Nephron progenitor cell (in vitro differentiated cells): ENCODE measurements around the gene EXOSC10.

Experiments used
- DNase-seq: peaks from one replicate; pipeline ENCODE4 v3.0.0; 2021
- H3K27ac Mint-ChIP-seq: 2 replicates; pipeline ENCODE4 v1.8.0; 2021; ENCODE audit warnings: mild to moderate bottlenecking, moderate library complexity, mixed read lengths
- H3K27me3 Mint-ChIP-seq: 2 replicates; pipeline ENCODE4 v1.8.0; 2021; ENCODE audit warnings: mild to moderate bottlenecking, low read depth, mixed read lengths; ENCODE audit not compliant: poor library complexity
- H3K36me3 Mint-ChIP-seq: 2 replicates; pipeline ENCODE4 v1.8.0; 2021; ENCODE audit warnings: low read depth, mixed read lengths
- H3K4me1 Mint-ChIP-seq: 2 replicates; pipeline ENCODE4 v1.8.0; 2021; ENCODE audit warnings: mixed read lengths
- H3K4me3 Mint-ChIP-seq: 2 replicates; pipeline ENCODE4 v1.8.0; 2021; ENCODE audit warnings: mild to moderate bottlenecking, moderate library complexity, mixed read lengths
- H3K9me3 Mint-ChIP-seq: 2 replicates; pipeline ENCODE4 v1.8.0; 2021; ENCODE audit warnings: mild to moderate bottlenecking, moderate library complexity, mixed read lengths
- TF ChIP-seq, protein P1 (sequence below): fragments of 200-600 bp; sonication (generic); IDR thresholded peaks from 2 replicates; pipeline ENCODE4 v1.5.0; 2021; ENCODE audit warnings: antibody characterized with exemption

Gene EXOSC10

DNA sequence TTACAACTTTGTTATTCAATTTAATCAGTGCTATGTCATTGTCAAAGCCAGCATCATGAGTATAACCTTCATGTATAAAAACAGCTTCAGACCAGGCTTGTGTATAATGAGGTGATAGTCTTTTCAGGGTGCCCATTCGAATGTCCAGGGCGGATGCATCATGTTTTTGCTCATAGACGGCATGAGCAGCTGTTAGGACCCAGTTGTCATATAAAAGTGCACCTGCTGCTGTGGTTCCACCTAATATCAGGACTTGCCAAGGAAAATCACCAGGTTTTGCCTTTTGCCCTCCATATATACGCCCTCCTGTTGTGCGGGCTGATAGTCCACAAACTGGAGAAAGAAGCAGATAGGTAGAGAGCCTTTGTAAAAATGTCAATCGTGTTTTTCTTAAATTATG lies 72.4 kb downstream of the EXOSC10 start:
- TF ChIP-seq, protein P1, sequence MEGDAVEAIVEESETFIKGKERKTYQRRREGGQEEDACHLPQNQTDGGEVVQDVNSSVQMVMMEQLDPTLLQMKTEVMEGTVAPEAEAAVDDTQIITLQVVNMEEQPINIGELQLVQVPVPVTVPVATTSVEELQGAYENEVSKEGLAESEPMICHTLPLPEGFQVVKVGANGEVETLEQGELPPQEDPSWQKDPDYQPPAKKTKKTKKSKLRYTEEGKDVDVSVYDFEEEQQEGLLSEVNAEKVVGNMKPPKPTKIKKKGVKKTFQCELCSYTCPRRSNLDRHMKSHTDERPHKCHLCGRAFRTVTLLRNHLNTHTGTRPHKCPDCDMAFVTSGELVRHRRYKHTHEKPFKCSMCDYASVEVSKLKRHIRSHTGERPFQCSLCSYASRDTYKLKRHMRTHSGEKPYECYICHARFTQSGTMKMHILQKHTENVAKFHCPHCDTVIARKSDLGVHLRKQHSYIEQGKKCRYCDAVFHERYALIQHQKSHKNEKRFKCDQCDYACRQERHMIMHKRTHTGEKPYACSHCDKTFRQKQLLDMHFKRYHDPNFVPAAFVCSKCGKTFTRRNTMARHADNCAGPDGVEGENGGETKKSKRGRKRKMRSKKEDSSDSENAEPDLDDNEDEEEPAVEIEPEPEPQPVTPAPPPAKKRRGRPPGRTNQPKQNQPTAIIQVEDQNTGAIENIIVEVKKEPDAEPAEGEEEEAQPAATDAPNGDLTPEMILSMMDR = no peak
- Mint-ChIP-seq H3K27me3 (peaks cover 2% of the 10 kb centered on the region), H3K27ac (no peak overlapping the region), H3K4me3 (no peak overlapping the region), H3K4me1 (peaks cover 14% of the 10 kb centered on the region), H3K9me3 (no peaks in the 10 kb centered on the region), H3K36me3 (peaks cover 69% of the 10 kb centered on the region)
- DNase-seq = no peak

DNA sequence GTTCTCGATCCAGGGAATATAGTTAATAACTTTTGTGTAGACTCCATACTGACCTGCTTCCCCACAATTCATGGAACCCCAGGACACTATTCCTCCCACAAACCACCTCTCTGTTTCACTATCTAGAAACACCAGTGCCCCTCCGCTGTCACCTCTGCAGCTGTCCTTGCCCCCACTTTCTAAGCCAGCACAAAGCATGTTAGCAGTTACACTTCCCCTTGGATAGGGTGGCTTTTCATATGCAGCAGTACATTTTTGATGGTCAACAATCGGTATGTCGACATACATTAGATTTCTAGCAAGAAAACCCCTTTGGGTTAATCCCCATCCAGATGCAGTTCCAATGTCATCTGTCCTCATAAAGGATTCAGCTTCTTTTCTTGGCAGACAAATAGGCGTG lies 72.8 kb downstream of the EXOSC10 start:
- peak overlapping the region; percentile 73 for H3K27ac Mint-ChIP-seq
- H3K36me3 Mint-ChIP-seq = peaks cover 73% of the 10 kb centered on the region
- H3K27me3 Mint-ChIP-seq = peaks cover 2% of the 10 kb centered on the region
- DNase-seq = no peak
- TF ChIP-seq, protein P1 = no peak
- H3K4me1 Mint-ChIP-seq = peaks cover 14% of the 10 kb centered on the region
- no peaks in the 10 kb centered on the region for H3K9me3 Mint-ChIP-seq
- no peak overlapping the region for H3K4me3 Mint-ChIP-seq

DNA sequence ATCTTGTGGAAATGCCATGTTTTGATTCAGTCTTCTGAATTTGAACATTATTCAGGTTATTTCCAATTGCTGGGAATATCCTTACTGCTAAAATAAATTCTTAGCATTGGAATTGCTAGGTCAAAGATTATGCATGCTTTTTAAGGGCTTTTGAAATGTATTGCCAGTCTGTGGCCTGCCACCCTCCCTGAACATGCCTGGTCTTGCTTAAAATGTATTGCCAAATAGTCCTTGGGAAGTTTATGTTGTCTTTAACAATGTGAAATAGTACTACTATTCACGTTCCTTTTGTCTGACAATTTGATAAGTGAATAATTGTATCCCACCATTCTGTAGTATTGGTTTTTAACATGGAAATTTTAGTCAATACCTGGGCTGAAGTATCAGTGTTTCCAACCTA lies 73.6 kb downstream of the EXOSC10 start:
- H3K27ac Mint-ChIP-seq = peak overlapping the region; percentile 77
- TF ChIP-seq, protein P1 = no peak
- H3K9me3 Mint-ChIP-seq = no peaks in the 10 kb centered on the region
- no peak overlapping the region for H3K4me3 Mint-ChIP-seq
- H3K27me3 Mint-ChIP-seq = peaks cover 2% of the 10 kb centered on the region
- H3K4me1 Mint-ChIP-seq = peaks cover 12% of the 10 kb centered on the region
- no peak for DNase-seq
- peaks cover 81% of the 10 kb centered on the region for H3K36me3 Mint-ChIP-seq

DNA sequence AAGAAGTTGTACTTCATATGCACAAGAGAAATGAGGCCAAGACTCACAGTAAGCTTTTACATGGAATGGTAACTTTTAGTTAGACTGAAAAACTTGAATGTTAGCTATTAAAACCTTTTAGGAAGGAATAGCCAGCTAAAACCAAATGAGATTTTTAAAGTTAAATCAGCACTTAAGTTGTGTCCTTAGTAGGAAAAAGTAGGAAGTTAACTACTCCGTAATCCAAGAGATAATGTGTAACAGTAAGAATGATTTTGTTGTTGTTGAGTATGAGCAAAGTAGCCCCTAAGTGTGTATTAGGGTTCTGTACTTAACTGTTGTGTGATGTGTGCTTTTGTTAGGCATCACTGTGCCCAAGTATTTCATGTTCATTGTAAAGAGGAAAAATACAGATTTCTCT lies 74.1 kb downstream of the EXOSC10 start:
- Mint-ChIP-seq H3K9me3 (no peaks in the 10 kb centered on the region), H3K4me1 (peaks cover 8% of the 10 kb centered on the region), H3K36me3 (peaks cover 79% of the 10 kb centered on the region), H3K4me3 (no peak overlapping the region), H3K27me3 (peaks cover 2% of the 10 kb centered on the region), H3K27ac (peak overlapping the region; percentile 77)
- DNase-seq = no peak
- TF ChIP-seq, protein P1 = no peak

DNA sequence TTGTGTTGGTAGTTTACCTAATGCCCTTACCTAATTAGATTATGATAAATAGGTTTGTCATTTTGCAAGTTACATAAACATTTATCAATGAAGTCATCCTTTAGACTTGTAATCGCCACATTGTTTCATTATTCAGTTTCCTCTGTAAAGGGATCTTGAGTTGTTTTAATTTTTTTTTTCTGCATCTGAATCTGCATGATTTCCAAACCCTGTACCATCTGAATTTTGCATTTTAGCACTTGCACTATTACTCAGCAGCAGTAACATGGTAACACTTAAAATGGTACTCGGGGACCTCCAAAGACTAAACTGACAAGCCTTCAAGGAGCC lies 74.8 kb downstream of the EXOSC10 start:
- no peak overlapping the region for H3K4me3 Mint-ChIP-seq
- DNase-seq = no peak
- no peaks in the 10 kb centered on the region for H3K9me3 Mint-ChIP-seq
- peaks cover 5% of the 10 kb centered on the region for H3K4me1 Mint-ChIP-seq
- H3K27me3 Mint-ChIP-seq = peaks cover 2% of the 10 kb centered on the region
- TF ChIP-seq, protein P1 = no peak
- peaks cover 78% of the 10 kb centered on the region for H3K36me3 Mint-ChIP-seq
- peak overlapping the region; percentile 55 for H3K27ac Mint-ChIP-seq

DNA sequence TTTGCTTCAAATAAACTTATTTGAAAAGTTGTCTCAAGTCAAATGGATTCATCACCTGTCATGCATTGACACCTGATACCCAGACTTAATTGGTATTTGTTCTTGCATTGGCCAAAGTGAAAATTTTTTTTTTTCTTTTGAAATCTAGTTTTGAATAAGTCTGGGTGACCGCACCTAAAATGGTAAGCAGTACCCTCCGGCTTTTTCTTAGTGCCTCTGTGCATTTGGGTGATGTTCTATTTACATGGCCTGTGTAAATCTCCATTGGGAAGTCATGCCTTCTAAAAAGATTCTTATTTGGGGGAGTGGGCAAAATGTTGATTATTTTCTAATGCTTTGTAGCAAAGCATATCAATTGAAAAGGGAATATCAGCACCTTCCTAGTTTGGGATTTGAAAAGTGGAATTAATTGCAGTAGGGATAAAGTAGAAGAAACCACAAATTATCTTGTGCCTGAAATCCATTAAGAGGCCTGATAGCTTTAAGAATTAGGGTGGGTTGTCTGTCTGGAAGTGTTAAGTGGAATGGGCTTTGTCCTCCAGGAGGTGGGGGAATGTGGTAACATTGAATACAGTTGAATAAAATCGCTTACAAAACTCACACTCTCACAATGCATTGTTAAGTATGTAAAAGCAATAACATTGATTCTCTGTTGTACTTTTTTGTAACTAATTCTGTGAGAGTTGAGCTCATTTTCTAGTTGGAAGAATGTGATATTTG lies 75.4 kb downstream of the EXOSC10 start:
- H3K27me3 Mint-ChIP-seq = peaks cover 2% of the 10 kb centered on the region

More for the DNA sequence above, 75.4 kb downstream of the EXOSC10 start:
- Mint-ChIP-seq H3K36me3 (peaks cover 80% of the 10 kb centered on the region), H3K9me3 (no peaks in the 10 kb centered on the region), H3K4me3 (no peak overlapping the region), H3K4me1 (peaks cover 5% of the 10 kb centered on the region), H3K27ac (peak overlapping the region; percentile 55)
- TF ChIP-seq, protein P1 = no peak
- no peak for DNase-seq
